Cerebellar cortex (tissue), 1 donor: Measurements from ENCODE around the gene SACS.
"Not testable (repeated sequence)": the region's sequence is repeated elsewhere in the genome, so short reads cannot be mapped to it uniquely, and the experiment has no call there.

Source experiments
- DNase-seq: peaks from one replicate; pipeline ENCODE4 v3.0.0-alpha.2; 2015; ENCODE audit warnings: low spot score

SACS gene

GRCh38 chr13:23314837-23315236 is 118.7 kb downstream of the SACS start:
- not testable (repeated sequence) for DNase-seq

- no peak for DNase-seq
Observed at GRCh38 chr13:23292586-23292985, 140.9 kb downstream of the SACS start.

- no peak for DNase-seq
Observed at GRCh38 chr13:23289917-23290357, 143.6 kb downstream of the SACS start.

GRCh38 chr13:23288995-23289394 is 144.5 kb downstream of the SACS start:
- no peak for DNase-seq

- DNase-seq: no peak
Observed at GRCh38 chr13:23288564-23288963, 144.9 kb downstream of the SACS start.

- no peak for DNase-seq
Observed at GRCh38 chr13:23279321-23279720, 154.2 kb downstream of the SACS start.
